H4 (cell line): ENCODE data around the gene NPTN. TPM values are rescaled to one million over a fixed set of nuclear protein-coding genes. Genes with fewer than 3 reads are reported as not detected.

ENCODE experiments used
- DNase-seq: peaks from one replicate; pipeline ENCODE4 v3.0.0-alpha.2; 2015; ENCODE audit warnings: low spot score
- total RNA-seq: library from RNA; depleted of rRNA; stranded (reverse); fragments of >200 nt; shearing (Covaris generic); gene quantifications from 2 replicates; pipeline ENCODE4 v1.2.3, GENCODE V29; 2014

NPTN gene
- total RNA-seq, 1 experiment from 2014 or later = 199 TPM

DNA sequence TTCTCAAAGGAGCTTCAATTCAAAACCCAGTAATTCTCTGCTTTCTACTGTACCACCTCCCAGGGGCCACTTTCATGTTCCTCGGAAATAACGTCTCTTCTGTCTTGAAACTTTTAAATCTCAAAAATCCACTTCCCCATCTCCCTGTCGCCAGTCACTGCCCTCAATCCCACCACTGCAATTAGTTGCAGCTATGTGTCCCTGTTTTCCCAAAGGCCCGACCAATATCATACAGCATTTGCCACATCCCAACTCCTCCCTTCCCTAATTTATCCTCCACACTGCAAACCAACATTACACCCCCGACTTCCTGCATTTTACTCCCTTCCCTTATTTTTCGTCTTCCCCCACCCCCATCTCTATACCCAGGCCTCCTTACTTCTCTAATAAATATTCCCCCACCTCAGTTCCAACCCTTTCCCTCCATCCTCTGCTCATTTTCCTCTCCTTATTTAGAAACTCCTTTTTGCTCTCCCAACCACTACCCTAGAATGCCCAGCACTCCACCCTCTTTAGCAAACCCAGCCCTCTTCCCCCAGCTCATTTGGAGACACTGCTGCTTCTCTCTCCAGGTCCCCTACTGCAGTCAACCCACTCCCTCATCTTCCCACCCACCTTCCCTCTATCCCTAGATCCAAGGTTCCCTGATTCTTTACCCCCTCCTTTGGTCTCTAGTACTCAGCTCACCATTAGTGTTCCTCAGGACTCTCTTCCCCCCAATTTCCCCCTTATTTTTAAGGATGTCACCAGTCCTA lies 1.1 kb downstream of the NPTN start:
- DNase-seq = peak; percentile 33

DNA sequence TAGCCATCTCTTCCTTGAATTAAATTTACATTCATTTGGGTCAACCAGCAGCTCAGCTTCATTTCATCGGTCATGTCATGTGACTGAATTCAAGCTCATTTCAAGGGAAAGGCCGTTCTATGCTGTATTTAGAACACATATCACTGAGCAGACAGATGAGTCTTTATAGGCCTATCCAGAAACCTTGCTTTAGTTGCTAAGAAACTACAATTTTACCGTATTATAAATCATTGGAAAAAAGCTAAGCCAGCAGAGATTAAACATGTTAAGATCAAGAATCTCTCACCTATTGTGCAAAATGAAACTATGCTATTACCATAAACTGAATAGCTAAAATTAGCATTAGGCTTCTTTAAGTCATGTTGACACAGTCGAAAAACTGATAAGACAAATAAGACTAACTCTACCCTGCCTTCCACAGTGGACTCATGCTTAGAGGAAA lies 2.2 kb downstream of the NPTN start:
- no peak for DNase-seq

DNA sequence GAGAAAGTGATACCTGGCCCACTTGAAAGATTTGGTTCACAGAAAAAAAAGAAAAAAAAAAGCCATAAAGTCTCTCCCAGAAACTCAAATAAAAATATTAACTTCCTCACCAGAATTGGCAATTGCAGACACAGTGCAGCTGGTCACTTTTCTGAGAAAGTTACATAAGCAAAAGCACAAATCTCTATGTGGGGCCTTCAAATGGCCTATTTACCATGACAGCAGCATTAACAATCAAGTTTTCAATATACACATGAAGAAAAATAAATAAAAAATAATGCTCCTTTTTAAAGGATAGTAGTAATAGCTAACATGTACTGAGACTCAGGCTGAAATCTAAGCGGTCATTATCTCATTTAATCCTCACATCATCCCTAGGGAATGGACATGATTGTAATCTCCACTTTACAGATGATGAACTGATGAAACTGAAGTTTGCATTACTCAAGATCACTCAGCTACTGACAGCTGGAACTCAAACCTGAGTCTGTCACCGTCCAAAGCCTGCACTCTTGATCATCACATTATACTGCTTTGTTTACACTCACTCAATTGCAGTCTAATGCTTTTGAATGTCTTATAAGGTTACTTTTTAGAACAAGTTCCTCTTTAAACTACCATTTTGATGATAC lies 3.3 kb downstream of the NPTN start:
- DNase-seq = no peak

DNA sequence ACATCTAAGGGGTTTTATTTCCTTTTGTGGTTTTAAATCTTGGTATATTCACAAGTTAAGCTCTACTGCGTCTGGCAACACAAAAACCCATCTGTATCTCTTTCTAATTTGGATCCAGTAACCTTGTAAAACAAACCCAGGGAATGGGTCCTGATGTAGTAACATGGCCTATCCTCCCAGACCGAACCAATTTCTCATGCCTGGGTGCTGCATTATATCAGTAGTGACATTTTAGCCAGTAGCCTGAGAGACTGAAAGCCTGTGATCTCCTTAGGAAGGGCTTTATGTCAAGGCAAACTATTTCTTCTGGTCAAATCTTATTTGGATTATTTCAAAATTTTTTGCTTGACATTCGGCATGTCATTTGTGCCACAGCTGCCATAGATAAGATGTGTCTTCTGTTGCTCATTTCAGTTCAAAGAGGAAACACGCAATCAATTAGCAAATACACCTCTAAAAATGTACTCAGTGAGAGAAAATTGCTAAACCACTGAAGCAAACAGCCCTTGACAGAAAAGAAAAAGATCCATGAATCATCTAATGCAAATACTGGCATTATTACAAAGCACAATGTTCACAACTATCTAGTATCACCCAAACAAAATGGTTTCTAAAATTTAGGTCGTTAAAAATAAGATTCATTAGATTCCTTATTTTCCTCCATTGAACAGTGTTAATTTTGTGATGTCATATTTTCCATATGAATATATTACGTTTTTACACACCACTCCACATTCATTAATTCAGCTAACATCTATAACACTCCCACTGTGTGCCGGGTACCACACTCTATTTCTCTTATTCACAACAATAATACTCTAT lies 4.0 kb downstream of the NPTN start:
- no peak for DNase-seq

DNA sequence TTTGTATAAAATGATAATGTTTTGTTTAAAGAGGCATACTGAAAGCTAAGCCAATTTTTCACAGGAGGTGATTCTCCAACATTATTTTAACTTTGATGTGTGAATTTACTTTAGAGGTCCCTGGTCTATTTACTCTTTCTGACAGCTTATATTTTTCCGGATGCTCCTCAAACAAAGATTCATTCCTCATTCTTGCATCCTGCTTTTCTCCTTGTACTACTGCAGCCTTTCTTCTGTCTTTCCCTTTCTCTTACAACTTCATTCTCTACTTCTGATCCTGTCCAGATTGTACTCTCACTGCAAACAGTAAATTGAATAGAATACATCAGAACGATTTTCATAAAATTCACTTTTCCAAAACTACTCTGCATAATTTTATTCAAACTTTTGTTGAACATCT lies 5.1 kb downstream of the NPTN start:
- no peak for DNase-seq

DNA sequence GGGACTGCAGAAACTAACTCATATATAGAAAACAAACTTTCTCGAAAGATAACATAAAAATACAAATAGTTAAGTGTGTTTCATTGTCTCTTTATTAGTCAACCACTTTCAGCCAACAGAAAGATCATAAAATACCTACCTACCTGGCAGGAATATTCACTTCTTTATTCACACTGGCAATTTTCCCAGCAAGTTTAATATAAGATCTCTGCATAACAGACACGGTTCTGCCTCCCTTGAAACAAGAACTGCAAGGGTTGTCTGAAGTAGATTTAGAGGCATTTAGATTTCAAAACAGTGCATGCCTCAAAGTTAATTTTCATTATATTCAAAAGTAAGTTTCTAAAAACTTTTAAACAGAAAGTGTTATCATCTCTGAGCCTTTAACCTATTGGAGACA lies 7.1 kb downstream of the NPTN start:
- no peak for DNase-seq

DNA sequence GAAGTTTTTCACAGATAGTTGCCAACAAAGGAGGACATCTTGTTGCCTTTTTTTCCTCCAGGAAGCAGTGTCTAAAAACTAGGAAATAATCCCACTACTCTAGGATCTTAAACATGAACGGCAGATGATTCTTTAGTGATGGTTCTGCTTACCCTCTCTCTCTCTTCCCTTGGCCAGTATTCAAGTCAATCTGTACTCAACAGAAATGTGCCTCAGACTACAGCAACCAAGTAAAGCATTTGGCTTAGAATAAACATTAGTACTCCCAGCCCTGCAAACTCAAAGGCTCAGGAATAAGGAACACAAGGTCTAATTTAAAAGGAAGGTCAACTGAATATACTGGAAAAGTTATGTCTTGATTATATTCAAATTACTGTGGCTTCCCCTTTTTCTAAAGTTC lies 8.7 kb downstream of the NPTN start:
- no peak for DNase-seq

DNA sequence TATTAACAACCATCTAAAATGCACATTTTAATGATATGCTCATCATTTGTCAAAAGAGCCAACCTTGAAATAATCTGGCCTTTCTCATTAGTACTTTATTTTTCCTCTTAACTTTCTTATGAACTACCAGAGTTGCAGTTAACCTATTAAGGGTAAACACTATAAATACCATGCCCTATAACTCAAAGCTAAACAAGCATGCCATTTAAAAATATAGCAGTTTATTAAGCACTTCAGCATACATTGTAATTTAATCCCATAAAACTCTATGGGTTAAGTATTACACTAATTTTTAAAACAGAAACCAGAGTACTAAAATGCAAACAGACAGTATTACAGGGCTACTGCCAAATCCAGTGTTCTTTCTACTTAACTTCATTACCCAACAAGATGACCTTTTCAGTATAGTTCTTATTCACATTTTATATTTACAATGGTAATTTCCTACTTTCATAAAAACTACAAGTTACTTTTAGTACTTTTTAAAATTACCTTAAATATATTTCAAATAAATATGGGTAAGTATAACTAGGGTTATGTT lies 11.8 kb downstream of the NPTN start:
- no peak for DNase-seq

DNA sequence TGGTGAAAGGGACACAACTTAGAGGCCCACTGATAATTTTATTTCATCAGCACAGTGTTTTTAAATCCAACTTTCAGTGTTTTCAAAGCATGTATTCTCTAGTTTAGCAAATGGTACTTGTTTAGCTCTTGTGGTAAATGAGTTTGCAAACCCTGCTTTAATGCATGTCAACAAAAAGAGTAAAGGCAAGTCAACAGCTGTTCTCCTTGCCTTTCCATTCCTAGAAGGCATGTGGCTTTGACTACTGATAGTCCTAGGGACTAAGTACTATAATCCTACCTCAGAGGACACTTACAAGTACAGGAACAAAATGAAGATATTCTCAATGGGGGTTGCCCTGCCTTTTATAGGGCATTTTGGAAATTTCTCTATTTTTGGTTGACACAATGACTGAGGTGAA lies 13.1 kb downstream of the NPTN start:
- peak; percentile 37 for DNase-seq

DNA sequence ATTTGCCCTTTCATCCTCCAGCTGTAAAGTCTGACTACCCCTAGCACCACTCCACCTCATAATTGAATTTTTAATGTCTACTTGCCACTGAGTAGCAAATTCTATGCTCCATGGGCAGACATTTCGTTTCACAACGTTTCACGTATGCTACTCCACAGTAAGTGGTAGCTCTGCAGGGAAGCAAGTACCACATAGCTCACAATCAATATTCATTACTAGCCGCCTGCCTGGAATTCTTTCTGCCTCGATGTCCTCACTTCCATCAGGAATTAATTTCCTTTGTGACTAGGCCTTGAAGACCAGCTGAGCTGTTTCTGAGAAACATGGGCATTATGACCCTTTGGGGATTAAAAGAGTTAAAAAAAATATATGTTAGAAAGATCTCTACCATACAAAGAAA lies 15.3 kb downstream of the NPTN start:
- DNase-seq = no peak

DNA sequence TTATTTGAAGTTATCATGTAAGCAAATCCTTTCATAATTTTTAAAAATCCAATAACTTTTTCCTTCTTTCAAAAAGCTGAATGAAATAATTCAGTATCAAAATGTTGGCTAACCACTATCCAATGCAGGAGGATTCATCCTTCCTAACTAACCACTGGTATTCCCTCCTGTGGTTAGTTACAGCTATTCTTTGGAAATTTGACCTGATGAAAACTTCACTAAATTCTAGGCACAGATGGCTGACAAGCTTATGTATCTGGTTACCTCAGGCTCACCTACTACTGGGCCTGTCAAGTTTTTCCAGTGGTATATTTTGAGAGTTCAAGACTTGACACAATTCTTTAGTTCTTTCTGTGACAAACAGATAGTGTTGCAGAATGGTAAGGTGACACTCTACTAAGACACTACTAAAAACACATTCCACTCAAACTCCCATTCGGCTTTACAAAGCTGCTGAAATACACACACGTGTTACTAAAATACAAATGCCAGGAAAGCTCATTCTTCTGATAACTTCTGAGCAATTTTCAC lies 15.8 kb downstream of the NPTN start:
- no peak for DNase-seq

DNA sequence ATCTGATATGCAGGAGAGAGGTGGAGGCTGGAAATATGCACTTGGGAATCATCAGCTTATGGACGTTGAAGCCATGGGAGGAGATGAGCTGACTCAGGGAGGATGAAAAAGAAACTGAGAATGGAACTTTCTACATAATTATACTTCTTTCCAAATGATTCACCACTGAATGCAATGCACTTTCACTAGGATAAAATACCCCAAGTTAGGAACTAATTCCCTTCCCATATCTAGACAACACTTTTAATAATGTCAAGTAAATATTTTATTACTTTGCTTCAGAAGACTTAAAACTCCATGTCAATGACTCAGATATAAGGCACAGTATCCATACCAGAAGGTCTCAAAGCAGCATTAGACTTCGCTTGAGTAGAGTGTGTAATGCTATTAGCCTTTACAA lies 24.2 kb downstream of the NPTN start:
- no peak for DNase-seq

DNA sequence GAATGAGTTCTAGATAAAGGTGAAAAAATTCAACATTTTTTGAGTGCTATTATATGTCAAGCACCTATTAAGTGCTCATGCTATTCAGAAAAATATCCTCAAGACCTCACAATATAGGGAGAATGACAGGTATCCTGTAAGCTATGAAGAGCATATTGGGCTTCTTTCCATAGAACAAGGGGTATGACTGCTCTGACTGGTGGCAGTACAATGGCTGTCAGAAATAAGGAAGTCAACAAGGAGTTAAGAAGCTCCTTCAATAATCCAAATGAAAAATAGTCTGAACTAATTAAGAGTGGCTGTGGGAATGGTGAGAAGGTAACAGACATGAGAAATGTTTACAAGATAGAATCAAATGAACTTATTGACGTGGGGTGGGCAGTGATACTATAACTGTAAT lies 24.7 kb downstream of the NPTN start:
- DNase-seq = no peak

DNA sequence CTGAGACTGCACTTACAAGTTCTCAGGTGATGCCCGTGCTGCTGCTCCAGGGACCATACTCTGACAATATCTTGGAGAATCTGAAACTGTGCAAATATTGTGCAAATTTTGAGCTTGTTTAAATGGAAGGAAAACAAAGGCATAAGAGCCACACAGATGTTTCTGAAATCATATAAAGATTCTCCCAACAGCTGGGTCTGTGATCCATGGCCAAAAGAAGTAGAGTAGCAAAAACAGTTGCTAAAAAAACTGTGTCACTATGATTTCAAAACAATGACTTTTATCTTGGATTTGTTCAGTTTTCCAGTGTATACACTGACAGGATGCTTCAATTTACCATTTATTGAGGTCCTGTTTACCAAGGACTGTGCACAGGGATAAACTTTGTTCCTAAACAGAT lies 25.3 kb downstream of the NPTN start:
- DNase-seq = no peak

DNA sequence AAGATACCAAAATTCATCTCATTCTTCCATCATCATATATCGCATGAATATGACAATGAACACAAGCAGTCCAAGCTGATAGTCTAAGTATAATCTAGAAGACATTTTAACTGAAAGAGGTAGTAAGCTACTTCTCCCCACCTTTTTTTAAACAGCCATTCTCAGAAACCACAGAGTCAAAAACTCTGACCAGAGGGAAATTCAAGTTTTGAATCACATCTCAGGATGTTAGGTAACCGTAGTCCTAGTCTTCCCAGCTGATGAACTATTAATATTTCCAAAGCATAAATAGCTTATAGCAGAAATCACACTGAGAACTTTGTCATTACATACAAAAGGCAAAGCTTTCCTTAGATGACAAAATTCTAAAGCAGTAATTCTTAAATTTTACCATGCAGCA lies 25.8 kb downstream of the NPTN start:
- DNase-seq = no peak

DNA sequence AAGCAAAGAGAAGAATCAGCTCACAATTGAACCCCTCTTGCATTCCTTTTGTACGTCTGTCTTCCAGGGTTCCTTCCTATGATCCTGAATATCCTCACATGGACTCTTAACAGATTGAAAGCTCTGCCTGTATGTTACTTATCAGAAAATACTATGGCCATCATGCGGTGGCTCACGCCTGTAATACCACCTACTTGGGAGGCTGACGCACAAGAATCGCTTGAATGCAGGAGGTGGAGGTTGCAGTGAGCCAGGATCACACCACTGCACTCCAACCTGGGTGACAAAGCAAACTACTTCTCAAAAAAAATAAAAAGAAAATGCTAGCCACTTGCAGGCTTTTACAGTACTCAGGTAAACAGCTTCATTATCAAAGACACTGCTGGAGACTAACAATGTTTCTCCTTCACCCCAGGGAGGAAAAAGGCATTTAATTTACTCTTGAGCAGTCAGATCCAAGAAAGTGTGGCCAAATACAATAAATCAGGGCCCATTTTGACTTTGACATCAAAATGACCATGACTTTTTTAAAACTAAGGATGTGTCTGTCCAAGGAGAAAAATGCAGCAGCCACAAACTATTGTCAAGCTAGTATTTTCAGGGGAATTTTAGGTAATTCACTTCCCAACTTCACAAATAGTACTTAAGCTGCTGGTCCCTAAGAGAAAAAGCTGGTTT lies 27.3 kb downstream of the NPTN start:
- no peak for DNase-seq

DNA sequence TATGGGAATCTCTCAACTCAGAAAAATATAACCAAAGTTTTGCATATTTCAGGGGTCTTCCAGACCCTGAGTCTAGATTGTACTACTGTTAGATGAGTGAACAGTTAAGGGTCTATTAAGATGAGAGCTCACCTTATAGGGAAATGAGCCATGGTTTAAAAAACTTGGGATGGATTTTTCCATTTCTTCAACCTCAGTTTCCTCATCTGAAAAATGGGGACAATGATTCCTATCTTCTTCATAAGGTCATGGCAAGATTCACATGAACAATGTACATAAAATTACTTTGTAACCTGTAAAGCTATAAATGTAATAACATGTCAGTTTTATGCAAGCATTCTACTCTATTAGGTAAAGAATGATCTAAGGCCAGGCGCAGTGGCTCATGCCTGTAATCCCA lies 28.7 kb downstream of the NPTN start:
- DNase-seq = no peak

DNA sequence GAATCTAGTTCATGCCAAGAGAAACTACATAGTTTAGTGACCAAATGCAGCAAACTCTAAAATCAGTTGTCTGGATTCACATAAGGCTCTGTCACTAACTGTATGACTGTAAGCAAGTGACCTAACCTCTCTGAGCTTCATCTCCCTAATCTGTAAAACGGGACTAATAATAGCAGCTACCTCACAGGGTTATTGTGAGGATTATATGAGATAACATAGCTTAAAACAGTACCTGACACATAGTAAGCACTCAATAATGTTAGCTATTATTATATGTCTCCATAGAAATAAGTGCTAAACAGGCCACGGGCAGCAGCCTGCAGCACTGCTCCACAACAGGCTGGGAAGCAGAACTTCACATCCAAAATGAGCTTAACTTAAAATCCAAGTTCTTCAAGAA lies 30.2 kb downstream of the NPTN start:
- DNase-seq = no peak

DNA sequence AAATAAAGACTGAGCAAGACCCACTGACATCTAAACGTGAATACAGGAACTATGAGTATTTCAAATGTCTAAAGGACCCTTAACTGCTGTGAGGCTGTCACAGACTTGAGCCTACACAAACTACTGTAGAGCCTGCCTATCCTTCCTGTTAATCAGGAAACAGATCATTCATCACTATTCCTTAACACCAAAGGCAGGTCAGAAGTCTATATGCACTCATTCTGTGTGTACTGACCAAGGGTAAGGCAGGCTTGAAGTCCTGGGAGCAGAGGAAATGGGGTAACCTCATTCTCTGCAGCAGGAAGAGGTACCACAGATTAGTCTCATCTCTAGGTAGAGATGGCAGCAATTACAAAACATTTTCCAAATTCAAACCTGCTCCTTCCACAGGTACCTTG lies 30.7 kb downstream of the NPTN start:
- DNase-seq = no peak

DNA sequence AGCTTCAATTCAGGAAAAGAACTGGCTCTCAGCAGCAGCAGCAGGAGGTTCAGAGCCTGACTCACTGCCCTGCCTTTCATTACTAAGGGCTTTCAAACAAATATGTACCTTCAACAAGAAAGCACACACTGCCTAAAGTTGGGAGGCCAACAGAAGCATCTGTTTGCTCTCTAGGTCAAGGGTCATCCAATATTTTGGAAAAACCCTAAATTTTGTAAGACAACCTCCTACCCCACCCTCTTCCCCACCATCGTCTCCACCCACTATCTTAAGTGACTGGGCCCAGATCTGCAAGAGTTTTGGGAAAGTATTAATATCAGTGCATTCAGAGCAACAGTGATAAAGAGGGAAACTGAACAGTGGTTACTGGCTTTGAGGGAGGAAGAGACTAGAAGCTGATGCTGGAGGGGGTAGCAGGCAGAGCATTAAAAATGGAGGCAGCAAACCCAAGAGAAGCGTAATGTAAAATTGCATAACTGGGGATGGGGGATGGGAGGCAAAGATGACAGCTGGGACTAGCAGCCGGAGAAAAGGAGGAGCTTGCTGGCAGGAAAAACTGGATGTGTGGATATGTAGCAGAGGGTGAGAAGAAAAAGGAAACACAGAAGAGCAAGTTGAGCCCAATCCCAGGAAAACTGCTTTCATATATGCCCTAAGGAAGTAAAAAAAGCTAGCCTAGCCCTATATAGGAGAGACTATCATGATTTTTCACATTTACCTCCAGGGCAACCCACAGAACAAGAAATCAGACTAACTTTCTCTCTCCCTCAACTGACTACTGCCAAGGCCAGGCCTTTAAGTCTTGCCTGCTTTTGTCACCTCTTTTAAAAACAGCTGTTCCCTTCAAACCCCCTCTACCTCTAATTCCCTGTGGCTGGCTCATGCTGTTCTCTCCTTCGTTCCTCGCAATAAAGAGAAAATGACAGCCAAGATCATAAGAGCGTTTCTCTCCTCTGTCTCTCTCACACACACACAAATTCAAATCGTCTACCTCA lies 31.4 kb downstream of the NPTN start:
- no peak for DNase-seq
